GM12878 (cell line): Measurements from ENCODE around the gene ZNF608. TPM values are rescaled to one million over a fixed set of nuclear protein-coding genes. Genes with fewer than 3 reads are reported as not detected.

Source experiments
- ATAC-seq: fragments of 200-7000 bp; cut with Tn5 transposase; 3 replicates; pipeline ENCODE4 v1.9.1; 2020; ENCODE audit warnings: mild to moderate bottlenecking, moderate library complexity
- BruUV-seq: library from RNA; stranded (reverse); fragments of 400-500 nt; replicated peaks from 2 replicates; lab custom pipeline; 2021; lab: Mats Ljungman, UMichigan
- CTCF ChIA-PET: fragments of 300-600 bp; sonication (Branson Sonifier 250); formaldehyde crosslinking; extraction: SDS; loops from one replicate; lab custom pipeline; 2021; ENCODE audit warnings: inconsistent platforms; lab: Yijun Ruan, JAX
- POLR2A ChIA-PET: fragments of 350-600 bp; formaldehyde crosslinking; extraction: SDS; loops from one replicate; lab custom pipeline; 2021; ENCODE audit warnings: inconsistent platforms; lab: Charles Lee
- RAD21 ChIA-PET: fragments of 300-600 bp; sonication (Branson Sonifier 250); formaldehyde crosslinking; loops from one replicate; lab custom pipeline; 2023; ENCODE audit warnings: antibody characterized with exemption; ENCODE audit not compliant: unreplicated experiment; lab: Charles Lee
- SMC1A ChIA-PET: fragments of 300-600 bp; sonication (Branson Sonifier 250); formaldehyde crosslinking; loops from one replicate; lab custom pipeline; 2023; ENCODE audit not compliant: unreplicated experiment, uncharacterized antibody; lab: Charles Lee
- DNase-seq: peaks from one replicate; pipeline ENCODE4 v3.0.0-alpha.2; 2011; ENCODE audit warnings: low read depth, low spot score
- FAIRE-seq: peaks from 3 replicates; lab custom pipeline; 2011; peaks lifted over from hg19 to GRCh38; lab: Jason Lieb, UNC
- H2AFZ ChIP-seq: 2 replicates; pipeline ENCODE4 v1.6.0; 2011; ENCODE audit warnings: low read depth, low read length, control low read depth; ENCODE audit not compliant: control insufficient read depth
- H3K27ac ChIP-seq: 2 replicates; pipeline ENCODE4 v1.5.1; 2011; ENCODE audit warnings: control low read depth; ENCODE audit not compliant: control insufficient read depth, insufficient read depth
- H3K27me3 ChIP-seq, 2 experiments: replicated peaks in 1 of 2; 2 replicates each; pipeline versions ENCODE4 v1.6.0 to v1.6.1; 2011; ENCODE audit warnings: low read length in 1 of 2; ENCODE audit not compliant: control insufficient read depth in 2 of 2, insufficient read depth in 2 of 2
- H3K36me3 ChIP-seq, 2 experiments: 2 replicates each; pipeline ENCODE4 v1.5.1; 2011; ENCODE audit warnings: low read length in 1 of 2; ENCODE audit not compliant: control insufficient read depth in 2 of 2, insufficient read depth in 2 of 2
- H3K4me1 ChIP-seq: 2 replicates; pipeline ENCODE4 v1.6.1; 2011; ENCODE audit warnings: mild to moderate bottlenecking, low read length, moderate library complexity, mixed read lengths; ENCODE audit not compliant: control insufficient read depth, insufficient read depth
- H3K4me2 ChIP-seq: 2 replicates; pipeline ENCODE4 v1.6.0; 2011; ENCODE audit warnings: control low read depth; ENCODE audit not compliant: control insufficient read depth, insufficient read depth
- H3K4me3 ChIP-seq: fragments of 200-600 bp; sonication (generic); 2 replicates; pipeline ENCODE4 v1.5.1; 2016
- H3K79me2 ChIP-seq: 2 replicates; pipeline ENCODE4 v1.6.0; 2011; ENCODE audit warnings: low read length; ENCODE audit not compliant: control insufficient read depth, insufficient read depth
- H3K9ac ChIP-seq: 2 replicates; pipeline ENCODE4 v1.8.0; 2011; ENCODE audit warnings: low read length, control low read depth, mixed read lengths; ENCODE audit not compliant: control insufficient read depth, insufficient read depth
- H3K9me3 ChIP-seq: replicated peaks from 3 replicates; pipeline ENCODE4 v1.5.1; 2011; ENCODE audit warnings: mild to moderate bottlenecking, low read length; ENCODE audit not compliant: control insufficient read depth, insufficient read depth
- H4K20me1 ChIP-seq: 2 replicates; pipeline ENCODE4 v1.6.0; 2011; ENCODE audit not compliant: control insufficient read depth, insufficient read depth
- ATF2 ChIP-seq: IDR thresholded peaks from 2 replicates; pipeline ENCODE4 v1.6.1; 2012; ENCODE audit warnings: low read length, inconsistent platforms
- BACH1 ChIP-seq: fragments of 450-650 bp; IDR thresholded peaks from 2 replicates; pipeline ENCODE4 v1.6.1; 2017; ENCODE audit warnings: mild to moderate bottlenecking, borderline replicate concordance
- BCLAF1 ChIP-seq: fragments of 450-650 bp; IDR thresholded peaks from 2 replicates; pipeline ENCODE4 v1.6.1; 2017; ENCODE audit warnings: antibody characterized with exemption, mild to moderate bottlenecking, moderate library complexity
- BHLHE40 ChIP-seq, 2 experiments: fragments of 450-650 bp in 1 of 2; IDR thresholded peaks; 2 replicates each; pipeline ENCODE4 v1.6.1; 2011 to 2017; ENCODE audit warnings: low read depth in 2 of 2, borderline replicate concordance in 1 of 2, improper control_type of control experiment in 1 of 2, low read length in 1 of 2, mild to moderate bottlenecking in 1 of 2
- BMI1 ChIP-seq: fragments of 450-650 bp; IDR thresholded peaks from 2 replicates; pipeline ENCODE4 v1.6.1; 2016; ENCODE audit warnings: mild to moderate bottlenecking, moderate library complexity, borderline replicate concordance
- EED ChIP-seq: sonication (generic); IDR thresholded peaks from 2 replicates; pipeline ENCODE4 v1.6.1; 2016; ENCODE audit warnings: antibody characterized with exemption, low read depth
- HDAC6 ChIP-seq: fragments of 200-600 bp; sonication (generic); IDR thresholded peaks from one replicate; pipeline ENCODE4 v1.8.0; 2017; ENCODE audit warnings: antibody characterized with exemption; ENCODE audit not compliant: unreplicated experiment
- IRF4 ChIP-seq: IDR thresholded peaks from 2 replicates; pipeline ENCODE4 v1.6.1; 2011; ENCODE audit warnings: low read depth, low read length
- JUND ChIP-seq: IDR thresholded peaks from 2 replicates; pipeline ENCODE4 v1.6.1; 2012; ENCODE audit warnings: low read depth, mild to moderate bottlenecking, low read length, improper control_type of control experiment, moderate library complexity
- MLLT1 ChIP-seq: fragments of 450-650 bp; IDR thresholded peaks from 2 replicates; pipeline ENCODE4 v1.6.1; 2016; ENCODE audit warnings: mild to moderate bottlenecking
- POLR2AphosphoS2 ChIP-seq: IDR thresholded peaks from 2 replicates; pipeline ENCODE4 v1.6.1; 2011; ENCODE audit warnings: low read depth, mild to moderate bottlenecking, low read length, improper control_type of control experiment, moderate library complexity
- SPI1 ChIP-seq: IDR thresholded peaks from 2 replicates; pipeline ENCODE4 v1.6.1; 2011; ENCODE audit warnings: low read depth, mild to moderate bottlenecking, low read length, moderate library complexity, borderline replicate concordance; ENCODE audit not compliant: insufficient read depth
- TAF1 ChIP-seq: IDR thresholded peaks from 2 replicates; pipeline ENCODE4 v1.6.1; 2011; ENCODE audit warnings: mild to moderate bottlenecking, low read depth, low read length, borderline replicate concordance
- ZNF207 ChIP-seq: fragments of 450-650 bp; IDR thresholded peaks from 2 replicates; pipeline ENCODE4 v1.6.1; 2014; ENCODE audit warnings: antibody characterized with exemption, mild to moderate bottlenecking, borderline replicate concordance
- ZNF217 ChIP-seq: fragments of 450-650 bp; IDR thresholded peaks from 2 replicates; pipeline ENCODE4 v1.6.1; 2017; ENCODE audit warnings: antibody characterized with exemption, mild to moderate bottlenecking
- WGBS: methylation state at CpG from one replicate; pipeline ENCODE4 v1.1.6; 2016; ENCODE audit warnings: low lambda C conversion rate; ENCODE audit not compliant: insufficient replicate concordance, insufficient coverage; ENCODE audit errors: missing lambda C conversion rate; 5-methylcytosine and 5-hydroxymethylcytosine counted together
- in situ Hi-C: fragments of 300-500 bp; cut with MboI; formaldehyde crosslinking; loops from 9 replicates; pipeline ENCODE4 v1.14.3; 2018; ENCODE audit warnings: mixed read lengths
- intact Hi-C: fragments of 100-400 bp; cut with micrococcal nuclease; formaldehyde crosslinking; loops from one replicate; pipeline ENCODE4 v1.14.2; 2022; ENCODE audit not compliant: unreplicated experiment
- polyA plus RNA-seq, 11 experiments: library from polyadenylated mRNA; depleted of rRNA in 4 of 11; unstranded in 6 of 11; stranded (reverse) in 5 of 11; fragments of >200 nt; fragmentation: Nextera tagmentation in 4 of 11; fragmentation: Illumina TruSeq in 1 of 11; extraction: Ambion mirVana in 4 of 11; extraction: Trizol in 1 of 11; gene quantifications; 1 replicate in 1 of 11; 2 replicates in 10 of 11; pipeline versions ENCODE4 v1.2.1 to v1.2.3, GENCODE V29; 2011 to 2016; ENCODE audit warnings: inconsistent platforms in 2 of 11, missing spikeins in 2 of 11, low read depth in 1 of 11
- total RNA-seq, 4 experiments: library from RNA; depleted of rRNA in 3 of 4; stranded (reverse); fragments of >200 nt in 3 of 4; fragmentation: Illumina TruSeq in 1 of 4; extraction: Trizol in 1 of 4; gene quantifications; 2 replicates each; pipeline versions ENCODE4 v1.2.1 to v1.2.3, GENCODE V29; 2013 to 2021

The ZNF608 gene
- total and polyA plus RNA-seq, 10 of the 15 experiments (the other 5 are each of a cell fraction or from before 2014, with no cell fraction given): 0.19 to 6.7 (median 0.64) TPM

DNA sequence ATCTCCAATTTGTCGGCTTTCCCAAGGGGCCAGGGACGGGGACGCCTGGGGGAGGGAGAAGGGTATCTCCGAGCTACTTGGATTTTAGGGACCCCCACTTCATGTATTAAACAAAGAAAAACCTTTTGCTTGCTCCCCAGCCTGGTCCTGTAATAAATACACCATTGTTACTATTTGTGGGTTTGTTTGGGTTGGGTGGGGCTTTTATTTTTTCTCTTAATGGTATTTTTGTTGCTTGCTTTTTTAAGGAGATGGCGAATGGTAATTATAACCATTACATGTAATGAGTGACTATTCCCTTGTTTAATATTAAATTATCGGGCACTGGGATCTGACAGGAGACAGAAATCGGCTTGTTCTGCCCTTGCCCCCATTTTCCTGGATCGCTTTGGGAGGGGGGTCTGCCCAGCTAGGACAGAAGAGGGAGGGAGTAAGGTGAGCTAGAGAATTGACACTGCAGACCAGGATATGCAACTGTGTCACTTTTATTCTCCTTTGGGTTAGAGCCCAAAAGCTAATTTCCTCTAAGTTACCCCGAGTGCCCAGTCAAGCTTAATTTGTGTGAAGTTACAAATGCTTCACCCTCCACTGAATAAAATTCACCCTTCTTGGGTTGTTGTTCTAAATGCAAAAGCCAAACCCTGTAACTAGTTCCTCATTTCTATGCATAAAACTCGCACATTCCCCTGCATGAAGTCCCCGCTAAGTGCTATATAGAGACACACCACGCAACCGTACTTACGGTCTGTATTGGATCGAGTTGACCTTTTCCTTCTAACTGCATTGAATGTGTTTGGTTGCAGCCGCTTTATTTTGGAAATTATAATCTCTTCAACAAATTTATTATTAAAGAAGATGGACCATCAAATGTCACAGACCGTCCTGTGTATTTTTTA, 1.6 kb upstream of the ZNF608 start:
- FAIRE-seq (peak; percentile 35), ATAC-seq (peak; percentile 80), DNase-seq (peak; percentile 67)
- SMC1A ChIA-PET: interaction anchor here (0.6 to 5.0 kb wide), 46 partner anchors 8 to 1075 kb away, joined by 3 to 65 read pairs (median 5); no protein-coding TSS in a partner anchor
- intact Hi-C loops (loop anchor here (1.0 to 10.0 kb wide), 7 partner anchors 155 to 1073 kb away; no protein-coding TSS in a partner anchor), in situ Hi-C loops (loop anchor here (5.0 kb wide), 1 partner anchor 164 kb away; no protein-coding TSS in a partner anchor)
- peaks cover 3% of the 10 kb centered on the region; the same call in 1 of the 2 replicates for H3K4me1 ChIP-seq
- H3K27me3 ChIP-seq: 0 out of 4 replicates have a peak, but pooled peaks cover 0 to 4% of the 10 kb centered on the region in 2 experiments
- CTCF ChIA-PET: interaction anchor here (0.9 to 2.4 kb wide), 13 partner anchors 10 to 396 kb away, joined by 3 to 12 read pairs (median 3); no protein-coding TSS in a partner anchor
- H3K9ac ChIP-seq: peak overlapping the region; percentile 93
- POLR2A ChIA-PET: interaction anchor here (0.5 to 3.0 kb wide), 27 partner anchors 9 to 1198 kb away, joined by 3 to 16 read pairs (median 4); no protein-coding TSS in a partner anchor
- peak overlapping the region; percentile 94 for H3K27ac ChIP-seq
- 2% methylated on average over 17 of the region's 17 CpGs for WGBS
- RAD21 ChIA-PET: interaction anchor here (0.6 to 6.3 kb wide), 47 partner anchors 8 to 1085 kb away, joined by 3 to 80 read pairs (median 4); no protein-coding TSS in a partner anchor
- H3K9me3 ChIP-seq: no peaks in the 10 kb centered on the region
- H2AFZ ChIP-seq: peak overlapping the region; percentile 45
- H3K36me3 ChIP-seq: no peaks in the 10 kb centered on the region
- no peaks in the 10 kb centered on the region for H4K20me1 ChIP-seq
- H3K4me3 ChIP-seq: peak overlapping the region; percentile 83
- peaks cover 36% of the 10 kb centered on the region for H3K79me2 ChIP-seq
- H3K4me2 ChIP-seq: peak overlapping the region; percentile 79
- TSS peak; percentile 81 for BruUV-seq
- TF ChIP-seq JUND: no peak
- 0 out of 2 replicates have a peak, but pooled peaks have one; percentile 38 for TF ChIP-seq MLLT1
- TF ChIP-seq BACH1: peak; percentile 52; the same call in 1 of the 2 replicates
- no peak for TF ChIP-seq POLR2AphosphoS2
- no peak for TF ChIP-seq HDAC6
- no peak for TF ChIP-seq ZNF207
- peak; percentile 60; the same call in 1 of the 2 replicates for TF ChIP-seq SPI1
- no peak for TF ChIP-seq EED
- TF ChIP-seq IRF4: 0 out of 2 replicates have a peak, but pooled peaks have one; percentile 23
- TF ChIP-seq BCLAF1: 0 out of 2 replicates have a peak, but pooled peaks have one; percentile 7
- TF ChIP-seq BHLHE40 (IDR thresholded peaks at IDR 0.05; ENCODE audit: borderline replicate concordance in 1 of 2, low read depth in 2 of 2, low read length in 1 of 2): peak in 1 of 2 experiments; percentile 33; a peak in 1 of 4 replicates
- TF ChIP-seq ZNF217: peak; percentile 83; the same call in 1 of the 2 replicates
- TF ChIP-seq ATF2: peak; percentile 53; the same call in 1 of the 2 replicates
- TF ChIP-seq BMI1: 0 out of 2 replicates have a peak, but pooled peaks have one; percentile 21
- peak; percentile 28; the same call in 1 of the 2 replicates for TF ChIP-seq TAF1
